ENCODE data around the gene PACSIN1. TPM values are rescaled to one million over a fixed set of nuclear protein-coding genes. Genes with fewer than 3 reads are reported as not detected.

The PACSIN1 gene
- total and polyA plus RNA-seq, 8 donors: under 0.01 to 2.2 (median 0.49) TPM; not detected in 2

- no peak for DNase-seq
- no peaks in the 10 kb centered on the region for H3K27me3 ChIP-seq
- TF ChIP-seq POLR2A (IDR thresholded peaks at IDR 0.05): no peak
- TF ChIP-seq EP300 (IDR thresholded peaks at IDR 0.05): no peak
- no peak for TF ChIP-seq CTCF (IDR thresholded peaks at IDR 0.05)
- TF ChIP-seq POLR2AphosphoS5 (IDR thresholded peaks at IDR 0.05): no peak
- 90 to 93% (median 92%) methylated on average over 18 of the region's 18 CpGs for WGBS, 5 donors
- no peaks in the 10 kb centered on the region for H3K9me3 ChIP-seq
- no peak overlapping the region for H3K27ac ChIP-seq
- H3K4me3 ChIP-seq: no peak overlapping the region
- no peaks in the 10 kb centered on the region for H3K36me3 ChIP-seq
- intact Hi-C loops (cut with DNase I; ENCODE audit: low total_unique reads): no loop called here
- peaks cover 6 to 39% (median 18%) of the 10 kb centered on the region in 4 donors for H3K4me1 ChIP-seq
Measured at GRCh38 chr6:34530753-34531365, 65.0 kb downstream of the PACSIN1 start.

GRCh38 chr6:34531580-34532201 is 65.8 kb downstream of the PACSIN1 start:
- no peaks in the 10 kb centered on the region for H3K9me3 ChIP-seq
- no peak for TF ChIP-seq POLR2A (IDR thresholded peaks at IDR 0.05)
- TF ChIP-seq POLR2AphosphoS5 (IDR thresholded peaks at IDR 0.05): peak in 1 of 3 donors; percentile 26
- no peak for TF ChIP-seq CTCF (IDR thresholded peaks at IDR 0.05)
- WGBS, 5 donors: 88 to 91% (median 89%) methylated on average over 17 to 29 of the region's 29 CpGs
- DNase-seq: peak in 1 of 2 donors; percentile 95
- intact Hi-C loops (cut with DNase I; ENCODE audit: low total_unique reads): no loop called here
- no peaks in the 10 kb centered on the region for H3K27me3 ChIP-seq
- peaks cover 8 to 41% (median 22%) of the 10 kb centered on the region in 4 donors for H3K4me1 ChIP-seq
- H3K36me3 ChIP-seq: no peaks in the 10 kb centered on the region
- H3K27ac ChIP-seq: peak overlapping the region in 1 of 5 donors; percentile 60
- no peak overlapping the region for H3K4me3 ChIP-seq

GRCh38 chr6:34532230-34532629 is 66.4 kb downstream of the PACSIN1 start:
- Histone ChIP-seq H3K27ac (peak overlapping the region in 1 of 5 donors; percentile 60), H3K36me3 (no peaks in the 10 kb centered on the region), H3K27me3 (no peaks in the 10 kb centered on the region), H3K4me1 (peaks cover 8 to 41% (median 23%) of the 10 kb centered on the region in 4 donors), H3K9me3 (no peaks in the 10 kb centered on the region), H3K4me3 (no peak overlapping the region)
- intact Hi-C loops (cut with DNase I; ENCODE audit: low total_unique reads): no loop called here
- WGBS, 5 donors: 77 to 86% (median 81%) methylated on average over 15 of the region's 15 CpGs
- DNase-seq: peak in 1 of 2 donors; percentile 50
- TF ChIP-seq POLR2AphosphoS5 (IDR thresholded peaks at IDR 0.05): no peak
- no peak for TF ChIP-seq EP300 (IDR thresholded peaks at IDR 0.05)
- no peak for TF ChIP-seq POLR2A (IDR thresholded peaks at IDR 0.05)
- no peak for TF ChIP-seq CTCF (IDR thresholded peaks at IDR 0.05)

GRCh38 chr6:34534146-34534545 is 68.3 kb downstream of the PACSIN1 start:
- intact Hi-C loops (cut with DNase I; ENCODE audit: low total_unique reads): no loop called here

More at GRCh38 chr6:34534146-34534545, 68.3 kb downstream of the PACSIN1 start:
- H3K36me3 ChIP-seq: no peaks in the 10 kb centered on the region
- TF ChIP-seq CTCF (IDR thresholded peaks at IDR 0.05) (no peak), EP300 (IDR thresholded peaks at IDR 0.05) (no peak), POLR2AphosphoS5 (IDR thresholded peaks at IDR 0.05) (no peak), POLR2A (IDR thresholded peaks at IDR 0.05) (no peak)
- H3K4me3 ChIP-seq: no peak overlapping the region
- no peaks in the 10 kb centered on the region for H3K27me3 ChIP-seq
- WGBS, 5 donors: 54 to 72% (median 64%) methylated on average over 5 to 6 of the region's 6 CpGs; no CpG with 5 or more reads in 1 of the 5 donors
- no peaks in the 10 kb centered on the region for H3K9me3 ChIP-seq
- H3K27ac ChIP-seq: no peak overlapping the region
- no peak for DNase-seq
- peaks cover 8 to 35% (median 24%) of the 10 kb centered on the region in 4 donors for H3K4me1 ChIP-seq

All from stomach (tissue), 9 donors.